Measurements from ENCODE around the gene MPL. TPM values are rescaled to one million over a fixed set of nuclear protein-coding genes. Genes with fewer than 3 reads are reported as not detected.
A peak's percentile ranks its signal among the peaks of the same experiment; 100 is the strongest.

MPL gene
- total RNA-seq, 1 experiment from 2014 or later = not detected

DNA sequence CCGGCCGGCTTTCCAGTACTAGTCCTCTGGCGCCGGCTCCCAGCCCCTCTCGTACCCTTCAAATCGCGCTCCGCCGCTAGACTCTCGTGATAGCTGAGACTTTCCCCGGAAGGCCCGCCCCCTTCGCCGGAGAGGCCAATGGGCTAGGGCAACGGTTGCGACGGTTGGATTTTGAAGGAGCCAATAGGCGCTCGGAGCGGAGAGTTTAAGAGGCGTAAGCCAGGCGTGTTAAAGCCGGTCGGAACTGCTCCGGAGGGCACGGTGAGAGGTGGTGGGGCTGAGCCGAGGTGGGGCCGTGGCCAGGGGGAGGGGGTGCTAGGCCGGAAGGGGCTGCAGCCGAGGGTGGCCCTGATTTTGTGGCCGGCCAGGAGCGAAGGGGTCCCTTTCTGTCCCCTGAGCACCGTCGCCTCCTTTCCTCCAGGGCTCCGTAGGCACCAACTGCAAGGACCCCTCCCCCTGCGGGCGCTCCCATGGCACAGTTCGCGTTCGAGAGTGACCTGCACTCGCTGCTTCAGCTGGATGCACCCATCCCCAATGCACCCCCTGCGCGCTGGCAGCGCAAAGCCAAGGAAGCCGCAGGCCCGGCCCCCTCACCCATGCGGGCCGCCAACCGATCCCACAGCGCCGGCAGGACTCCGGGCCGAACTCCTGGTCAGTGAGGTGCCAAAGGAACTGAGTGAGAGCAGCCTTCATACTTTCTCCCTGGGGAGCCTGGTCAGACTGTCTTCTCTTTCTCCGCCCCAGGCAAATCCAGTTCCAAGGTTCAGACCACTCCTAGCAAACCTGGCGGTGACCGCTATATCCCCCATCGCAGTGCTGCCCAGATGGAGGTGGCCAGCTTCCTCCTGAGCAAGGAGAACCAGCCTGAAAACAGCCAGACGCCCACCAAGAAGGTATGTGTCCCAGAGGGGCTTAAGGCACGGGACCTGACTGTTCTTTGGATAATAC lies 21.4 kb downstream of the MPL start, which contains the start of gene CDC20:
CDC20 (plus strand) TSS at position 236 of the 948 bp plus-strand sequence; CDS start at position 471, 235 bp downstream.
- Histone ChIP-seq H3K9me3 (ENCODE audit: low read depth, low read length, poor library complexity, severe bottlenecking) (no peaks in the 10 kb centered on the region), H3K27ac (ENCODE audit: low read depth, low read length, poor library complexity, severe bottlenecking) (peak within 1 kb of the TSS; percentile 81), H3K4me1 (ENCODE audit: insufficient read depth, low read length, poor library complexity, severe bottlenecking) (peaks cover 20% of the 10 kb centered on the region), H3K36me3 (ENCODE audit: insufficient read depth, low read length, poor library complexity, severe bottlenecking) (peaks cover 47% of the 10 kb centered on the region), H3K4me3 (ENCODE audit: low read depth, low read length, poor library complexity, severe bottlenecking) (peak within 1 kb of the TSS; percentile 78), H3K27me3 (replicated peaks; ENCODE audit: insufficient read depth, low read depth, low read length, poor library complexity) (no peaks in the 10 kb centered on the region)
- TSS peak; percentile 70 for BruUV-seq (replicated peaks)
- ChIA-PET POLR2A (ENCODE audit: low non-redundant PET) (interaction anchor here (0.6 to 0.7 kb wide), 3 partner anchors 21 to 123 kb away, joined by 3 to 4 read pairs (median 3); no protein-coding TSS in a partner anchor), CTCF (interaction anchor here (0.6 to 1.4 kb wide), 4 partner anchors 9 to 56 kb away, joined by 3 to 13 read pairs (median 4); partner anchors contain the start of gene ELOVL1)
- TF ChIP-seq, protein P1, sequence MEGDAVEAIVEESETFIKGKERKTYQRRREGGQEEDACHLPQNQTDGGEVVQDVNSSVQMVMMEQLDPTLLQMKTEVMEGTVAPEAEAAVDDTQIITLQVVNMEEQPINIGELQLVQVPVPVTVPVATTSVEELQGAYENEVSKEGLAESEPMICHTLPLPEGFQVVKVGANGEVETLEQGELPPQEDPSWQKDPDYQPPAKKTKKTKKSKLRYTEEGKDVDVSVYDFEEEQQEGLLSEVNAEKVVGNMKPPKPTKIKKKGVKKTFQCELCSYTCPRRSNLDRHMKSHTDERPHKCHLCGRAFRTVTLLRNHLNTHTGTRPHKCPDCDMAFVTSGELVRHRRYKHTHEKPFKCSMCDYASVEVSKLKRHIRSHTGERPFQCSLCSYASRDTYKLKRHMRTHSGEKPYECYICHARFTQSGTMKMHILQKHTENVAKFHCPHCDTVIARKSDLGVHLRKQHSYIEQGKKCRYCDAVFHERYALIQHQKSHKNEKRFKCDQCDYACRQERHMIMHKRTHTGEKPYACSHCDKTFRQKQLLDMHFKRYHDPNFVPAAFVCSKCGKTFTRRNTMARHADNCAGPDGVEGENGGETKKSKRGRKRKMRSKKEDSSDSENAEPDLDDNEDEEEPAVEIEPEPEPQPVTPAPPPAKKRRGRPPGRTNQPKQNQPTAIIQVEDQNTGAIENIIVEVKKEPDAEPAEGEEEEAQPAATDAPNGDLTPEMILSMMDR (conservative IDR thresholded peaks at IDR 0.05; ENCODE audit: low read depth, low read length) = no peak
- no peak for TF ChIP-seq EZH2 (IDR thresholded peaks at IDR 0.05; ENCODE audit: borderline replicate concordance, low read depth, low read length, poor library complexity, severe bottlenecking)
- peak; percentile 100 for DNase-seq (ENCODE audit: low spot score)
- intact Hi-C loops (cut with micrococcal nuclease; ENCODE audit: unreplicated experiment) = loop anchor here (10.0 kb wide), 1 partner anchor 114 kb away; no protein-coding TSS in a partner anchor

DNA sequence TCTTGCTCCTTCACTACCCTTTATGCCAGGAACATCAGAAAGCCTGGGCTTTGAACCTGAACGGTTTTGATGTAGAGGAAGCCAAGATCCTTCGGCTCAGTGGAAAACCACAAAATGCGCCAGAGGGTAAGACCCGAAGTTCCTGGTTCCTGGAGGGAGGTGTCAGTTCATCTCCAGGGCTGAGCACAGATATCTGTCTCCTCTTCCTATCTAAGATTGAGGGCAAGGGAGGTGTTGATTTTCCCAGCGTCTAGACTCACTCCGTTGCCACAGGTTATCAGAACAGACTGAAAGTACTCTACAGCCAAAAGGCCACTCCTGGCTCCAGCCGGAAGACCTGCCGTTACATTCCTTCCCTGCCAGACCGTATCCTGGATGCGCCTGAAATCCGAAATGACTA lies 22.1 kb downstream of the MPL start:
- POLR2A ChIA-PET (ENCODE audit: low non-redundant PET) = no interaction called here
- CTCF ChIA-PET = no interaction called here
- BruUV-seq (replicated peaks) = no TSS peak
- intact Hi-C loops (cut with micrococcal nuclease; ENCODE audit: unreplicated experiment) = loop anchor here (10.0 kb wide), 1 partner anchor 115 kb away; no protein-coding TSS in a partner anchor
- peak overlapping the region; percentile 78 for H3K27ac ChIP-seq (ENCODE audit: low read depth, low read length, poor library complexity, severe bottlenecking)
- no peaks in the 10 kb centered on the region for H3K9me3 ChIP-seq (ENCODE audit: low read depth, low read length, poor library complexity, severe bottlenecking)
- H3K4me1 ChIP-seq (ENCODE audit: insufficient read depth, low read length, poor library complexity, severe bottlenecking) = peaks cover 20% of the 10 kb centered on the region
- DNase-seq (ENCODE audit: low spot score) = no peak
- TF ChIP-seq, protein P1 (conservative IDR thresholded peaks at IDR 0.05; ENCODE audit: low read depth, low read length) = no peak
- no peak for TF ChIP-seq EZH2 (IDR thresholded peaks at IDR 0.05; ENCODE audit: borderline replicate concordance, low read depth, low read length, poor library complexity, severe bottlenecking)
- peak overlapping the region; percentile 78 for H3K4me3 ChIP-seq (ENCODE audit: low read depth, low read length, poor library complexity, severe bottlenecking)
- H3K27me3 ChIP-seq (replicated peaks; ENCODE audit: insufficient read depth, low read depth, low read length, poor library complexity) = no peaks in the 10 kb centered on the region
- H3K36me3 ChIP-seq (ENCODE audit: insufficient read depth, low read length, poor library complexity, severe bottlenecking) = peaks cover 52% of the 10 kb centered on the region

DNA sequence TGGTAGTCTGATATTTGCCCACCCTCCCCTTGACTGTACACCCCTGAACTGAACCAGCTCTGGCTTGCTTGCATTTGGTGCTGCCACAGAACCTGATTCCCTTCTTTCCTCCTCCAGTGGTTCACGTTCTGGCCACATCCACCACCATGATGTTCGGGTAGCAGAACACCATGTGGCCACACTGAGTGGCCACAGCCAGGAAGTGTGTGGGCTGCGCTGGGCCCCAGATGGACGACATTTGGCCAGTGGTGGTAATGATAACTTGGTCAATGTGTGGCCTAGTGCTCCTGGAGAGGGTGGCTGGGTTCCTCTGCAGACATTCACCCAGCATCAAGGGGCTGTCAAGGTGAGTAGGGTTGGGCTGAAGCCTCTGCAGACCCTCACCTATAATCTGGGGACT lies 23.0 kb downstream of the MPL start:
- BruUV-seq (replicated peaks) = no TSS peak
- ChIA-PET CTCF (no interaction called here), POLR2A (ENCODE audit: low non-redundant PET) (no interaction called here)
- DNase-seq (ENCODE audit: low spot score) = no peak
- peaks cover 56% of the 10 kb centered on the region for H3K36me3 ChIP-seq (ENCODE audit: insufficient read depth, low read length, poor library complexity, severe bottlenecking)
- H3K4me3 ChIP-seq (ENCODE audit: low read depth, low read length, poor library complexity, severe bottlenecking) = peak overlapping the region; percentile 78
- intact Hi-C loops (cut with micrococcal nuclease; ENCODE audit: unreplicated experiment) = no loop called here
- H3K9me3 ChIP-seq (ENCODE audit: low read depth, low read length, poor library complexity, severe bottlenecking) = no peaks in the 10 kb centered on the region
- TF ChIP-seq EZH2 (IDR thresholded peaks at IDR 0.05; ENCODE audit: borderline replicate concordance, low read depth, low read length, poor library complexity, severe bottlenecking) = no peak
- TF ChIP-seq, protein P1 (conservative IDR thresholded peaks at IDR 0.05; ENCODE audit: low read depth, low read length) = no peak
- peak overlapping the region; percentile 32 for H3K27ac ChIP-seq (ENCODE audit: low read depth, low read length, poor library complexity, severe bottlenecking)
- H3K4me1 ChIP-seq (ENCODE audit: insufficient read depth, low read length, poor library complexity, severe bottlenecking) = peaks cover 20% of the 10 kb centered on the region
- H3K27me3 ChIP-seq (replicated peaks; ENCODE audit: insufficient read depth, low read depth, low read length, poor library complexity) = no peaks in the 10 kb centered on the region

Measured in A673 (cell line).